IMR-90 (cell line): ENCODE data around the gene FSTL3. TPM values are rescaled to one million over a fixed set of nuclear protein-coding genes. Genes with fewer than 3 reads are reported as not detected.

Experiments
- ATAC-seq: fragments of 200-7000 bp; cut with Tn5 transposase; 2 replicates; pipeline ENCODE4 v1.9.1; 2020; ENCODE audit warnings: low read depth, mild to moderate bottlenecking, moderate library complexity
- BruUV-seq: library from RNA; stranded (reverse); fragments of 400-500 nt; replicated peaks from 2 replicates; lab custom pipeline; 2021; lab: Mats Ljungman, UMichigan
- CTCF ChIA-PET: fragments of 300-600 bp; formaldehyde crosslinking; extraction: SDS; loops from one replicate; lab custom pipeline; 2021; ENCODE audit warnings: antibody characterized with exemption; lab: Yijun Ruan, JAX
- POLR2A ChIA-PET: fragments of 300-600 bp; sonication (Branson Sonifier 250); formaldehyde crosslinking; loops from one replicate; lab custom pipeline; 2022; ENCODE audit warnings: antibody characterized with exemption; ENCODE audit not compliant: unreplicated experiment; lab: Charles Lee
- DNase-seq: peaks from one replicate; pipeline ENCODE4 v3.0.0; 2013
- H2AFZ ChIP-seq: replicated peaks from 2 replicates; pipeline ENCODE3; 2013; ENCODE audit warnings: low read length, mild to moderate bottlenecking; ENCODE audit not compliant: poor library complexity
- H2AK5ac ChIP-seq: 2 replicates; pipeline ENCODE4 v1.6.1; 2013; ENCODE audit warnings: low read depth, low read length, inconsistent platforms
- H2AK9ac ChIP-seq: replicated peaks from 2 replicates; pipeline ENCODE3; 2013; ENCODE audit warnings: mild to moderate bottlenecking, low read depth, low read length, moderate library complexity; ENCODE audit not compliant: poor library complexity
- H2BK120ac ChIP-seq: 2 replicates; pipeline ENCODE4 v1.6.1; 2013; ENCODE audit warnings: low read depth, low read length, inconsistent platforms
- H2BK15ac ChIP-seq: 3 replicates; pipeline ENCODE4 v1.6.1; 2013; ENCODE audit warnings: low read depth, low read length, inconsistent platforms
- H2BK20ac ChIP-seq: 2 replicates; pipeline ENCODE4 v1.6.1; 2013; ENCODE audit warnings: low read depth, mild to moderate bottlenecking, inconsistent platforms, low read length, moderate library complexity
- H2BK5ac ChIP-seq: 2 replicates; pipeline ENCODE4 v1.6.1; 2013; ENCODE audit warnings: mild to moderate bottlenecking, low read depth, low read length, inconsistent platforms; ENCODE audit not compliant: poor library complexity, severe bottlenecking
- H3K14ac ChIP-seq: replicated peaks from 2 replicates; pipeline ENCODE4 v1.6.1; 2013; ENCODE audit warnings: low read depth, low read length, inconsistent platforms
- H3K18ac ChIP-seq: 2 replicates; pipeline ENCODE4 v1.6.1; 2013; ENCODE audit warnings: low read depth, low read length, control low read depth
- H3K23ac ChIP-seq: 2 replicates; pipeline ENCODE4 v1.6.1; 2013; ENCODE audit warnings: low read depth, low read length, inconsistent platforms
- H3K27ac ChIP-seq: 2 replicates; pipeline ENCODE4 v1.5.1; 2013; ENCODE audit warnings: mild to moderate bottlenecking, control low read depth, low read length; ENCODE audit not compliant: insufficient read depth
- H3K27me3 ChIP-seq: 2 replicates; pipeline ENCODE4 v1.6.1; 2013; ENCODE audit warnings: low read length; ENCODE audit not compliant: control insufficient read depth, insufficient read depth
- H3K36me3 ChIP-seq: 2 replicates; pipeline ENCODE4 v1.6.1; 2013; ENCODE audit warnings: low read length, mixed read lengths; ENCODE audit not compliant: control insufficient read depth, insufficient read depth
- H3K4ac ChIP-seq: 2 replicates; pipeline ENCODE4 v1.6.1; 2013; ENCODE audit warnings: low read depth, low read length, inconsistent platforms
- H3K4me1 ChIP-seq: 2 replicates; pipeline ENCODE4 v1.6.1; 2013; ENCODE audit warnings: low read length, mixed read lengths; ENCODE audit not compliant: control insufficient read depth, insufficient read depth
- H3K4me2 ChIP-seq: 2 replicates; pipeline ENCODE4 v1.6.1; 2013; ENCODE audit warnings: low read depth, mild to moderate bottlenecking, control low read depth, low read length, moderate library complexity
- H3K4me3 ChIP-seq: 2 replicates; pipeline ENCODE4 v1.5.1; 2013; ENCODE audit warnings: low read depth, mild to moderate bottlenecking, control low read depth, low read length, moderate library complexity; ENCODE audit not compliant: insufficient read depth
- H3K56ac ChIP-seq: 2 replicates; pipeline ENCODE4 v1.6.1; 2013; ENCODE audit warnings: low read length, inconsistent platforms; ENCODE audit not compliant: insufficient read depth; ENCODE audit errors: extremely low read depth
- H3K79me1 ChIP-seq, 2 experiments: 2 replicates each; pipeline ENCODE4 v1.6.1; 2013; ENCODE audit warnings: low read length in 2 of 2, inconsistent platforms in 1 of 2, low read depth in 1 of 2
- H3K9ac ChIP-seq: 2 replicates; pipeline ENCODE4 v1.6.1; 2013; ENCODE audit warnings: low read depth, low read length, control low read depth
- H3K9me1 ChIP-seq: 2 replicates; pipeline ENCODE4 v1.6.1; 2013; ENCODE audit warnings: low read length, inconsistent platforms; ENCODE audit not compliant: insufficient read depth
- H3K9me3 ChIP-seq: 2 replicates; pipeline ENCODE4 v1.6.1; 2013; ENCODE audit warnings: low read length; ENCODE audit not compliant: control insufficient read depth, insufficient read depth
- H4K20me1 ChIP-seq: 2 replicates; pipeline ENCODE4 v1.6.1; 2013; ENCODE audit warnings: low read length, inconsistent platforms; ENCODE audit not compliant: insufficient read depth
- H4K5ac ChIP-seq: 2 replicates; pipeline ENCODE4 v1.6.1; 2013; ENCODE audit warnings: mild to moderate bottlenecking, low read depth, low read length, control low read depth
- H4K8ac ChIP-seq, 2 experiments: 2 replicates each; pipeline ENCODE4 v1.6.1; 2013; ENCODE audit warnings: low read depth in 2 of 2, low read length in 2 of 2, control low read depth in 1 of 2, inconsistent platforms in 1 of 2
- H4K91ac ChIP-seq: 2 replicates; pipeline ENCODE4 v1.6.1; 2013; ENCODE audit warnings: low read depth, low read length, inconsistent platforms; ENCODE audit not compliant: insufficient read depth
- BHLHE40 ChIP-seq: fragments of 150-350 bp; IDR thresholded peaks from 2 replicates; pipeline ENCODE4 v1.6.1; 2016; ENCODE audit warnings: mild to moderate bottlenecking, low read depth, low read length
- CEBPB ChIP-seq: IDR thresholded peaks from 2 replicates; pipeline ENCODE4 v1.6.1; 2012; ENCODE audit warnings: low read depth, low read length, improper control_type of control experiment
- CHD1 ChIP-seq: IDR thresholded peaks from 2 replicates; pipeline ENCODE4 v1.6.1; 2012; ENCODE audit warnings: low read depth, low read length, improper control_type of control experiment
- MAFK ChIP-seq: IDR thresholded peaks from 2 replicates; pipeline ENCODE4 v1.6.1; 2012; ENCODE audit warnings: low read depth, low read length, improper control_type of control experiment
- MAZ ChIP-seq: IDR thresholded peaks from 2 replicates; pipeline ENCODE4 v1.6.1; 2012; ENCODE audit warnings: low read depth, mild to moderate bottlenecking, low read length, improper control_type of control experiment, moderate library complexity, borderline replicate concordance
- MXI1 ChIP-seq: IDR thresholded peaks from 2 replicates; pipeline ENCODE4 v1.6.1; 2012; ENCODE audit warnings: low read depth, mild to moderate bottlenecking, low read length, moderate library complexity, borderline replicate concordance
- NFE2L2 ChIP-seq: fragments of 150-350 bp; IDR thresholded peaks from 2 replicates; pipeline ENCODE4 v1.6.1; 2016; ENCODE audit warnings: low read depth, mild to moderate bottlenecking, low read length
- POLR2A ChIP-seq: IDR thresholded peaks from 2 replicates; pipeline ENCODE4 v1.6.1; 2012; ENCODE audit warnings: mild to moderate bottlenecking, low read depth, low read length
- RAD21 ChIP-seq: IDR thresholded peaks from 2 replicates; pipeline ENCODE4 v1.6.1; 2012; ENCODE audit warnings: low read length, improper control_type of control experiment
- RCOR1 ChIP-seq: IDR thresholded peaks from 2 replicates; pipeline ENCODE4 v1.6.1; 2012; ENCODE audit warnings: mild to moderate bottlenecking, low read length, improper control_type of control experiment; ENCODE audit not compliant: insufficient replicate concordance
- RFX5 ChIP-seq: IDR thresholded peaks from 2 replicates; pipeline ENCODE4 v1.8.0; 2012; ENCODE audit warnings: low read depth, mild to moderate bottlenecking, low read length, moderate library complexity
- SMC3 ChIP-seq: fragments of 150-350 bp; IDR thresholded peaks from 2 replicates; pipeline ENCODE4 v1.6.1; 2016; ENCODE audit warnings: low read depth, mild to moderate bottlenecking, antibody characterized with exemption, low read length, moderate library complexity
- WGBS, 2 experiments: methylation state at CpG; one replicate each; pipeline versions ENCODE4 v1.1.5 to v1.1.7; 2013; ENCODE audit warnings: missing lambda C conversion rate in 2 of 2; ENCODE audit not compliant: insufficient read length in 1 of 2; ENCODE audit errors: extremely low coverage in 2 of 2; 5-methylcytosine and 5-hydroxymethylcytosine counted together
- dilution Hi-C: fragments of 300-500 bp; cut with HindIII; formaldehyde crosslinking; loops from one replicate; pipeline ENCODE4 v1.14.3; 2018; ENCODE audit warnings: low sequenced_read_pairs; ENCODE audit not compliant: unreplicated experiment
- in situ Hi-C: fragments of 300-500 bp; cut with MboI; formaldehyde crosslinking; loops from 3 replicates; pipeline ENCODE4 v1.14.3; 2019; ENCODE audit warnings: low sequenced_read_pairs, inconsistent platforms, mixed read lengths
- intact Hi-C: fragments of 100-400 bp; cut with micrococcal nuclease; formaldehyde crosslinking; loops from 2 replicates; pipeline ENCODE4 v1.10.0; 2022
- polyA plus RNA-seq, 3 experiments: library from polyadenylated mRNA; depleted of rRNA; stranded (reverse); fragments of >200 nt; gene quantifications; 2 replicates each; pipeline ENCODE4 v1.2.3, GENCODE V29; 2012; ENCODE audit warnings: low replicate concordance in 1 of 3
- total RNA-seq: library from RNA; depleted of rRNA; stranded (reverse); fragments of >200 nt; gene quantifications from 2 replicates; pipeline ENCODE4 v1.2.3, GENCODE V29; 2012
- TF ChIP-seq, protein P1 (sequence below): fragments of 150-350 bp; IDR thresholded peaks from 2 replicates; pipeline ENCODE4 v1.6.1; 2016; ENCODE audit warnings: low read depth, mild to moderate bottlenecking, low read length, moderate library complexity, borderline replicate concordance
- TF ChIP-seq, protein P2 (sequence below): fragments of 150-350 bp; IDR thresholded peaks from 2 replicates; pipeline ENCODE4 v1.6.1; 2017; ENCODE audit warnings: mild to moderate bottlenecking, antibody characterized with exemption, low read length, low read depth

FSTL3 gene
- total and polyA plus RNA-seq, 2 of the 4 experiments (the other 2 are of a cell fraction), result 32.3 to 76.9 TPM

DNA sequence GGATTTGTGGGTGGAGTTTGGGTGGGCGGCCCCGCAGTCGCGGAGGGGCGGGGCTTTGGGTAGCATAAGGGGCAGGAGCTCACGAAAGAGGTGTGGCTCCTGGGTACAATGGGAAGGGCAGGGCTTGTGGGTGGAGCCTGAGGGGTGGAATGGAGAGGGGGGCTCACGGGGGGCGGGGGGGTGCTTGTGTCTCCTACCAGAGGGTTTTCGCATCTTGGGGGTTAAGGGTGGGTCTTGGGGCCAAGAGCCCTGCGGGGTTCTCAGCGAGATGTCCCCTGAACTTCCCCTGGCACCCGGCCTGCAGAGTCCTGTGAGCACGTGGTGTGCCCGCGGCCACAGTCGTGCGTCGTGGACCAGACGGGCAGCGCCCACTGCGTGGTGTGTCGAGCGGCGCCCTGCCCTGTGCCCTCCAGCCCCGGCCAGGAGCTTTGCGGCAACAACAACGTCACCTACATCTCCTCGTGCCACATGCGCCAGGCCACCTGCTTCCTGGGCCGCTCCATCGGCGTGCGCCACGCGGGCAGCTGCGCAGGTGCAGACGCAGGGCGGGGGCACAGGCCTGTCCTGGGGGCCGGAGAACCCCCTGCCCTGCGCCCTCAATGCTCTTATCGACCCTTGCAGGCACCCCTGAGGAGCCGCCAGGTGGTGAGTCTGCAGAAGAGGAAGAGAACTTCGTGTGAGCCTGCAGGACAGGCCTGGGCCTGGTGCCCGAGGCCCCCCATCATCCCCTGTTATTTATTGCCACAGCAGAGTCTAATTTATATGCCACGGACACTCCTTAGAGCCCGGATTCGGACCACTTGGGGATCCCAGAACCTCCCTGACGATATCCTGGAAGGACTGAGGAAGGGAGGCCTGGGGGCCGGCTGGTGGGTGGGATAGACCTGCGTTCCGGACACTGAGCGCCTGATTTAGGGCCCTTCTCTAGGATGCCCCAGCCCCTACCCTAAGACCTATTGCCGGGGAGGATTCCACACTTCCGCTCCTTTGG lies 5.1 kb downstream of the FSTL3 start (continued):
- TF ChIP-seq RFX5, result no peak

DNA sequence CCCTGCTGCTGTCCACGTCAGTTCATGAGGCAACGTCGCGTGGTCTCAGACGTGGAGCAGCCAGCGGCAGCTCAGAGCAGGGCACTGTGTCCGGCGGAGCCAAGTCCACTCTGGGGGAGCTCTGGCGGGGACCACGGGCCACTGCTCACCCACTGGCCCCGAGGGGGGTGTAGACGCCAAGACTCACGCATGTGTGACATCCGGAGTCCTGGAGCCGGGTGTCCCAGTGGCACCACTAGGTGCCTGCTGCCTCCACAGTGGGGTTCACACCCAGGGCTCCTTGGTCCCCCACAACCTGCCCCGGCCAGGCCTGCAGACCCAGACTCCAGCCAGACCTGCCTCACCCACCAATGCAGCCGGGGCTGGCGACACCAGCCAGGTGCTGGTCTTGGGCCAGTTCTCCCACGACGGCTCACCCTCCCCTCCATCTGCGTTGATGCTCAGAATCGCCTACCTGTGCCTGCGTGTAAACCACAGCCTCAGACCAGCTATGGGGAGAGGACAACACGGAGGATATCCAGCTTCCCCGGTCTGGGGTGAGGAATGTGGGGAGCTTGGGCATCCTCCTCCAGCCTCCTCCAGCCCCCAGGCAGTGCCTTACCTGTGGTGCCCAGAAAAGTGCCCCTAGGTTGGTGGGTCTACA lies 6.6 kb downstream of the FSTL3 start:
- Histone ChIP-seq H3K79me1 (peaks cover 6 to 38% of the 10 kb centered on the region in 2 experiments; a peak in 3 of 4 replicates), H2AFZ (peak overlapping the region; percentile 23), H2BK20ac (no peak overlapping the region), H3K9me3 (no peaks in the 10 kb centered on the region), H3K4me1 (peaks cover 7% of the 10 kb centered on the region), H2BK5ac (no peak overlapping the region), H3K56ac (no peak overlapping the region), H2AK9ac (no peak overlapping the region), H3K9me1 (peaks cover 8% of the 10 kb centered on the region), H3K14ac (no peak overlapping the region), H3K23ac (no peak overlapping the region), H4K5ac (no peak overlapping the region), H3K36me3 (peaks cover 2% of the 10 kb centered on the region; the same call in 1 of the 2 replicates), H3K4me2 (no peak overlapping the region), H3K9ac (no peak overlapping the region), H2BK120ac (no peak overlapping the region), H3K4me3 (no peak overlapping the region), H3K27me3 (no peaks in the 10 kb centered on the region), H4K20me1 (peaks cover 11% of the 10 kb centered on the region), H4K91ac (no peak overlapping the region), H3K4ac (no peak overlapping the region), H2AK5ac (no peak overlapping the region), H2BK15ac (no peak overlapping the region), H4K8ac (no peak overlapping the region), H3K27ac (no peak overlapping the region), H3K18ac (no peak overlapping the region)
- POLR2A ChIA-PET, result no interaction called here
- ATAC-seq (no peak), DNase-seq (no peak)
- dilution Hi-C loops (no loop called here), intact Hi-C loops (no loop called here), in situ Hi-C loops (no loop called here)
- 88% methylated on average over 12 of the region's 25 CpGs; no CpG with 5 or more reads in 1 of the 2 experiments for WGBS, 2 experiments
- no TSS peak for BruUV-seq
- CTCF ChIA-PET, result no interaction called here
- TF ChIP-seq MAFK (no peak), CEBPB (no peak), CHD1 (no peak), RAD21 (no peak), RCOR1 (no peak), MAZ (no peak), MXI1 (no peak), SMC3 (no peak), POLR2A (no peak), NFE2L2 (no peak), BHLHE40 (no peak)
- TF ChIP-seq, protein P1, sequence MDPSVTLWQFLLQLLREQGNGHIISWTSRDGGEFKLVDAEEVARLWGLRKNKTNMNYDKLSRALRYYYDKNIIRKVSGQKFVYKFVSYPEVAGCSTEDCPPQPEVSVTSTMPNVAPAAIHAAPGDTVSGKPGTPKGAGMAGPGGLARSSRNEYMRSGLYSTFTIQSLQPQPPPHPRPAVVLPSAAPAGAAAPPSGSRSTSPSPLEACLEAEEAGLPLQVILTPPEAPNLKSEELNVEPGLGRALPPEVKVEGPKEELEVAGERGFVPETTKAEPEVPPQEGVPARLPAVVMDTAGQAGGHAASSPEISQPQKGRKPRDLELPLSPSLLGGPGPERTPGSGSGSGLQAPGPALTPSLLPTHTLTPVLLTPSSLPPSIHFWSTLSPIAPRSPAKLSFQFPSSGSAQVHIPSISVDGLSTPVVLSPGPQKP, result no peak
- TF ChIP-seq, protein P2, sequence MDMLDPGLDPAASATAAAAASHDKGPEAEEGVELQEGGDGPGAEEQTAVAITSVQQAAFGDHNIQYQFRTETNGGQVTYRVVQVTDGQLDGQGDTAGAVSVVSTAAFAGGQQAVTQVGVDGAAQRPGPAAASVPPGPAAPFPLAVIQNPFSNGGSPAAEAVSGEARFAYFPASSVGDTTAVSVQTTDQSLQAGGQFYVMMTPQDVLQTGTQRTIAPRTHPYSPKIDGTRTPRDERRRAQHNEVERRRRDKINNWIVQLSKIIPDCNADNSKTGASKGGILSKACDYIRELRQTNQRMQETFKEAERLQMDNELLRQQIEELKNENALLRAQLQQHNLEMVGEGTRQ, result no peak
